ENCODE data around the gene RAET1L. TPM values are rescaled to one million over a fixed set of nuclear protein-coding genes. Genes with fewer than 3 reads are reported as not detected.

RAET1L gene
- total RNA-seq, 1 experiment from 2014 or later = not detected

GRCh38 chr6:150056156-150056555 is 30.8 kb upstream of the RAET1L start (continued):
- TF ChIP-seq, protein P1, sequence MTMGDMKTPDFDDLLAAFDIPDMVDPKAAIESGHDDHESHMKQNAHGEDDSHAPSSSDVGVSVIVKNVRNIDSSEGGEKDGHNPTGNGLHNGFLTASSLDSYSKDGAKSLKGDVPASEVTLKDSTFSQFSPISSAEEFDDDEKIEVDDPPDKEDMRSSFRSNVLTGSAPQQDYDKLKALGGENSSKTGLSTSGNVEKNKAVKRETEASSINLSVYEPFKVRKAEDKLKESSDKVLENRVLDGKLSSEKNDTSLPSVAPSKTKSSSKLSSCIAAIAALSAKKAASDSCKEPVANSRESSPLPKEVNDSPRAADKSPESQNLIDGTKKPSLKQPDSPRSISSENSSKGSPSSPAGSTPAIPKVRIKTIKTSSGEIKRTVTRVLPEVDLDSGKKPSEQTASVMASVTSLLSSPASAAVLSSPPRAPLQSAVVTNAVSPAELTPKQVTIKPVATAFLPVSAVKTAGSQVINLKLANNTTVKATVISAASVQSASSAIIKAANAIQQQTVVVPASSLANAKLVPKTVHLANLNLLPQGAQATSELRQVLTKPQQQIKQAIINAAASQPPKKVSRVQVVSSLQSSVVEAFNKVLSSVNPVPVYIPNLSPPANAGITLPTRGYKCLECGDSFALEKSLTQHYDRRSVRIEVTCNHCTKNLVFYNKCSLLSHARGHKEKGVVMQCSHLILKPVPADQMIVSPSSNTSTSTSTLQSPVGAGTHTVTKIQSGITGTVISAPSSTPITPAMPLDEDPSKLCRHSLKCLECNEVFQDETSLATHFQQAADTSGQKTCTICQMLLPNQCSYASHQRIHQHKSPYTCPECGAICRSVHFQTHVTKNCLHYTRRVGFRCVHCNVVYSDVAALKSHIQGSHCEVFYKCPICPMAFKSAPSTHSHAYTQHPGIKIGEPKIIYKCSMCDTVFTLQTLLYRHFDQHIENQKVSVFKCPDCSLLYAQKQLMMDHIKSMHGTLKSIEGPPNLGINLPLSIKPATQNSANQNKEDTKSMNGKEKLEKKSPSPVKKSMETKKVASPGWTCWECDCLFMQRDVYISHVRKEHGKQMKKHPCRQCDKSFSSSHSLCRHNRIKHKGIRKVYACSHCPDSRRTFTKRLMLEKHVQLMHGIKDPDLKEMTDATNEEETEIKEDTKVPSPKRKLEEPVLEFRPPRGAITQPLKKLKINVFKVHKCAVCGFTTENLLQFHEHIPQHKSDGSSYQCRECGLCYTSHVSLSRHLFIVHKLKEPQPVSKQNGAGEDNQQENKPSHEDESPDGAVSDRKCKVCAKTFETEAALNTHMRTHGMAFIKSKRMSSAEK (CRISPR knock-in tag; IDR thresholded peaks at IDR 0.05; ENCODE audit: borderline replicate concordance) = no peak
- no peak for TF ChIP-seq ZNF396 (CRISPR knock-in tag; IDR thresholded peaks at IDR 0.05; ENCODE audit: borderline replicate concordance)

GRCh38 chr6:150055131-150055530 is 29.8 kb upstream of the RAET1L start:
- CTCF ChIA-PET = interaction anchor here (1.3 to 4.6 kb wide), 4 partner anchors 14 to 760 kb away, joined by 3 to 37 read pairs (median 8); partner anchors contain the start of gene ULBP3
- POLR2A ChIA-PET = interaction anchor here (0.6 kb wide), 1 partner anchor 187 kb away, joined by 3 read pairs; no protein-coding TSS in a partner anchor
- H3K27me3 Mint-ChIP-seq (ENCODE audit: low read depth) = peaks cover 50% of the 10 kb centered on the region

GRCh38 chr6:150053450-150053849 is 28.1 kb upstream of the RAET1L start:
- no peaks in the 10 kb centered on the region for H3K4me1 Mint-ChIP-seq
- H3K9me3 Mint-ChIP-seq = peaks cover 36% of the 10 kb centered on the region
- H3K36me3 Mint-ChIP-seq = 0 out of 2 replicates have a peak, but pooled peaks cover 2% of the 10 kb centered on the region
- H3K4me3 Mint-ChIP-seq = no peak overlapping the region
- peaks cover 53% of the 10 kb centered on the region for H3K27me3 Mint-ChIP-seq (ENCODE audit: low read depth)
- no peak overlapping the region for H3K27ac Mint-ChIP-seq
- DNase-seq (ENCODE audit: low spot score) (no peak), ATAC-seq (no peak)
- CTCF ChIA-PET = interaction anchor here (1.3 to 4.6 kb wide), 6 partner anchors 16 to 342 kb away, joined by 3 to 37 read pairs (median 6); partner anchors contain the start of gene ULBP3
- POLR2A ChIA-PET = no interaction called here
- TF ChIP-seq ZNF263 (CRISPR knock-in tag; IDR thresholded peaks at IDR 0.05; ENCODE audit: low read depth) (no peak), FOXP1 (CRISPR knock-in tag; IDR thresholded peaks at IDR 0.05; ENCODE audit: borderline replicate concordance) (no peak), ZNF396 (CRISPR knock-in tag; IDR thresholded peaks at IDR 0.05; ENCODE audit: borderline replicate concordance) (no peak), ZNF317 (CRISPR knock-in tag; IDR thresholded peaks at IDR 0.05; ENCODE audit: borderline replicate concordance, low read depth) (no peak), GTF2I (CRISPR knock-in tag; conservative IDR thresholded peaks at IDR 0.05) (no peak), E2F4 (CRISPR knock-in tag; IDR thresholded peaks at IDR 0.05; ENCODE audit: borderline replicate concordance, low read depth) (no peak), ZNF138 (CRISPR knock-in tag; conservative IDR thresholded peaks at IDR 0.05) (no peak), CBFB (CRISPR knock-in tag; IDR thresholded peaks at IDR 0.05; ENCODE audit: low read depth) (no peak), SP1 (CRISPR knock-in tag; conservative IDR thresholded peaks at IDR 0.05) (no peak), RORB (CRISPR knock-in tag; IDR thresholded peaks at IDR 0.05) (no peak)
- TF ChIP-seq, protein P2, sequence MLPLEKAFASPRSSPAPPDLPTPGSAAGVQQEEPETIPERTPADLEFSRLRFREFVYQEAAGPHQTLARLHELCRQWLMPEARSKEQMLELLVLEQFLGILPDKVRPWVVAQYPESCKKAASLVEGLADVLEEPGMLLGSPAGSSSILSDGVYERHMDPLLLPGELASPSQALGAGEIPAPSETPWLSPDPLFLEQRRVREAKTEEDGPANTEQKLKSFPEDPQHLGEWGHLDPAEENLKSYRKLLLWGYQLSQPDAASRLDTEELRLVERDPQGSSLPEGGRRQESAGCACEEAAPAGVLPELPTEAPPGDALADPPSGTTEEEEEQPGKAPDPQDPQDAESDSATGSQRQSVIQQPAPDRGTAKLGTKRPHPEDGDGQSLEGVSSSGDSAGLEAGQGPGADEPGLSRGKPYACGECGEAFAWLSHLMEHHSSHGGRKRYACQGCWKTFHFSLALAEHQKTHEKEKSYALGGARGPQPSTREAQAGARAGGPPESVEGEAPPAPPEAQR (CRISPR knock-in tag; IDR thresholded peaks at IDR 0.05) = no peak

More at GRCh38 chr6:150055131-150055530, 29.8 kb upstream of the RAET1L start:
- TF ChIP-seq CTCF (IDR thresholded peaks at IDR 0.05) = no peak
- no peak for TF ChIP-seq USF1 (CRISPR knock-in tag; IDR thresholded peaks at IDR 0.05)
- no peak for TF ChIP-seq SP1 (CRISPR knock-in tag; conservative IDR thresholded peaks at IDR 0.05)
- no peak for TF ChIP-seq GTF2I (CRISPR knock-in tag; conservative IDR thresholded peaks at IDR 0.05)
- no peak for TF ChIP-seq ZNF263 (CRISPR knock-in tag; IDR thresholded peaks at IDR 0.05; ENCODE audit: low read depth)
- no peak for TF ChIP-seq ZNF512 (CRISPR knock-in tag; IDR thresholded peaks at IDR 0.05; ENCODE audit: borderline replicate concordance)
- no peak for TF ChIP-seq CBFB (CRISPR knock-in tag; IDR thresholded peaks at IDR 0.05; ENCODE audit: low read depth)
- DNase-seq (ENCODE audit: low spot score) (no peak), ATAC-seq (no peak)
- peaks cover 33% of the 10 kb centered on the region for H3K9me3 Mint-ChIP-seq
- no peaks in the 10 kb centered on the region for H3K4me1 Mint-ChIP-seq
- 0 out of 2 replicates have a peak, but pooled peaks cover 2% of the 10 kb centered on the region for H3K36me3 Mint-ChIP-seq
- no peak overlapping the region for H3K27ac Mint-ChIP-seq
- H3K4me3 Mint-ChIP-seq = no peak overlapping the region

Data from WTC11 (cell line).